Motor neuron (in vitro differentiated cells): Measurements from ENCODE around the gene ACTN1. TPM values are rescaled to one million over a fixed set of nuclear protein-coding genes. Genes with fewer than 3 reads are reported as not detected.

ENCODE experiments used
- ATAC-seq, 8 experiments: fragments of 200-7000 bp; cut with Tn5 transposase; replicated peaks in 6 of 8; 2 replicates each; pipeline ENCODE4 v1.8.0; 2021; ENCODE audit warnings: mild to moderate bottlenecking in 8 of 8, moderate library complexity in 8 of 8
- H3K27ac ChIP-seq, 2 donors: fragments of 250-450 bp; sonication (Bioruptor Pico); 2 replicates each; pipeline ENCODE4 v1.9.0; 2021; ENCODE audit warnings: antibody characterized with exemption in 2 of 2, mild to moderate bottlenecking in 2 of 2, moderate library complexity in 1 of 2
- H3K4me1 ChIP-seq, 2 donors: fragments of 250-450 bp; sonication (Bioruptor Pico); replicated peaks in 1 of 2; 2 replicates each; pipeline ENCODE4 v1.6.1; 2021; ENCODE audit warnings: antibody characterized with exemption in 2 of 2, mild to moderate bottlenecking in 2 of 2, moderate library complexity in 1 of 2
- H3K4me3 ChIP-seq, 5 donors: fragments of 250-450 bp; sonication (Bioruptor Pico); 2 replicates each; pipeline ENCODE4 v1.9.0; 2021; ENCODE audit warnings: antibody characterized with exemption in 5 of 5, mild to moderate bottlenecking in 5 of 5, moderate library complexity in 4 of 5
- WGBS, 10 experiments: fragments of 450-650 bp; shearing (Covaris generic); methylation state at CpG; one replicate each; pipeline ENCODE4 v1.0.0; 2022; 5-methylcytosine and 5-hydroxymethylcytosine counted together
- in situ Hi-C, 9 experiments: fragments of 400-800 bp; cut with MboI; loops; one replicate each; pipeline ENCODE4 v1.15.0; 2021; ENCODE audit warnings: low sequenced_read_pairs in 9 of 9, low pct_unique_long_range_greater_than_20kb in 2 of 9; ENCODE audit not compliant: unreplicated experiment in 9 of 9
- total RNA-seq, 8 experiments: library from RNA; unstranded; fragments of 300-600 nt; gene quantifications; 2 replicates each; pipeline versions ENCODE4 v1.2.3 to v1.2.4, GENCODE V29; 2022

The ACTN1 gene
- total RNA-seq, 8 experiments from 2014 or later: 9.3 to 159 (median 56.5) TPM

DNA sequence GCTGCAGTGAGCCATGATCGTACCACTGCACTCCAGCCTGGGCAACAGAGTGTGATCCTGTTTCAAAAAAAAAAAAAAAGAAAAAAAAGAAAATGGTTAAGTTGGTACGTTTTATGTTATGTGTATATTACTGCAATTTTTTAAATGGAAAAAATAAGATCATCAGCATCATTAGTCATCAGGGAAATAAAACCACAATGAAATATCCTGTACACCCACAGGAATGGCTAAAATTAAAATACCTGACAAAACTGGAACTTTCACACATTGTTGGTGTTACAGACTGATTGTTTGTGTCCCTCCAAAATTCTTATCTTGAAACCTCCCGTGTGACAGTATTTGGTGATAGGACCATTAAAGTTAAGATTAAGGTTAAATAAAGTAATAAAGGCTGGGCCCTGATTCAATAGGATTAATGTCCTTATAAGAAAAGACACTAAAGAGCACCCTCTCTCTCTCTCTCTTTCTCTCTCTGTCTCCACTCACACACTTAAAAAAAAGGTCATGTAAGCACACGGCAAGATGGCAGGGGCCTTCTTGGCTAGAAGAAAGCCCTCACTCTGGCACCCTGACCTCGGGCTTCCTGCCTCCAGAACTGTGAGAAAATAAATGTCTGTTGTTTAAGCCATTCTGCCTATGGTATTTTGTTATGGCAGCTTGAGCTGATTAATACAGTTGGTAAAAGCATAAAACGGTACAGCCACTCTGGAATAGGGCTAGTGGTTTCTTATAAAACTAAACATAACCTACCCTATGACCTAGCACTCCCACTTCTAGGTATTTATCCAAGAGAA is 137.9 kb downstream of the ACTN1 start:
- Histone ChIP-seq H3K27ac (no peak overlapping the region), H3K4me1 (peaks cover 0 to 2% of the 10 kb centered on the region in 2 donors), H3K4me3 (no peak overlapping the region)
- in situ Hi-C loops: loop anchor here in 7 of 9 experiments (25.0 kb wide), 4 partner anchors 729 to 1004 kb away; no protein-coding TSS in a partner anchor
- WGBS, 10 experiments: 34 to 86% (median 61%) methylated on average over 4 to 6 of the region's 6 CpGs; no CpG with 5 or more reads in 1 of the 10 experiments
- no peak for ATAC-seq

DNA sequence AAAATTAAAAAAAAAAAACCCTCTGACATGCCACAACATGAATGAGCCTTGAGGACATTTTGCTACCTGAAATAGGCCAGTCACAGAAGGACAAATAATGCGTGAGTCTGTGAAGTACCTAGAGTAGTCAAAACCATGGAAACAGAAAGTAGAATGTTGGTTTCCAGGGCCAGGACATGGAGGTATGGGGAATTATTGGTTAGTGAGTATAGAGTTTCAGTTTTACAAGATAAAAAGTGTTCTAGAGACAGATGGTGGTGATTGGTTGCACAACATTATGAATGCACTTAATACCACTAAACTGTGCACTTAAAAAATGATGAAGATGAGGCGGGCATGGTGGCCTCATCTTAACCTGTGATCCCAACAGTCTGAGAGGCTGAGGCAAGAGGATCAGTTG is 138.6 kb downstream of the ACTN1 start:
- Histone ChIP-seq H3K27ac (no peak overlapping the region), H3K4me3 (no peak overlapping the region), H3K4me1 (peaks cover 0 to 2% of the 10 kb centered on the region in 2 donors)
- in situ Hi-C loops: loop anchor here in 7 of 9 experiments (25.0 kb wide), 4 partner anchors 728 to 1003 kb away; no protein-coding TSS in a partner anchor
- no peak for ATAC-seq
- 95 to 100% (median 100%) methylated on average over 1 to 2 of the region's 2 CpGs; no CpG with 5 or more reads in 1 of the 10 experiments for WGBS, 10 experiments

GRCh38 chr14:68836082-68836481 is 143.0 kb downstream of the ACTN1 start:
- ATAC-seq: no peak
- WGBS, 10 experiments: 0 to 100% (median 63%) methylated on average over 1 of the region's 1 CpG; no CpG with 5 or more reads in 1 of the 10 experiments
- no peaks in the 10 kb centered on the region for H3K4me1 ChIP-seq
- no peak overlapping the region for H3K27ac ChIP-seq
- no peak overlapping the region for H3K4me3 ChIP-seq
- in situ Hi-C loops: loop anchor here in 7 of 9 experiments (25.0 kb wide), 4 partner anchors 724 to 999 kb away; no protein-coding TSS in a partner anchor

DNA sequence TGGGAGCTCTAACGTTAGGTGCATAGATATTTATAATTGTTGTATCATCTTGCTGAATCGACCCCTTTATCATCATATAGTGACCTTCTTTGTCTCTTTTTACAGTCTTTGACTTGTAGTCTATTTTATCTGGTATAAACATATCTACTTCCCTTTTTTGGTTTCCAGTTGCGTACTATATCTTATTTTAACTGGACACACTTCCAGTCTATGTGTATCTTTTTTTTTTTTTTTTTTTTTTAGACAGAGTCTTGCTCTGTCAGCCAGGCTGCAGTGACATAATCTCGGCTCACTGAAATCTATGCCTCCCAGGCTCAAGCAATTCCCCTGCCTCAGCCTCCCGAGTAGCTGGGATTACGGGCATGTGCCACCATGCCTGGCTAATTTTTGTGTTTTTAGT is 144.3 kb downstream of the ACTN1 start:
- Histone ChIP-seq H3K27ac (no peak overlapping the region), H3K4me3 (no peak overlapping the region), H3K4me1 (no peaks in the 10 kb centered on the region)
- ATAC-seq: no peak
- 29 to 98% (median 79%) methylated on average over 2 to 6 of the region's 6 CpGs for WGBS, 10 experiments
- in situ Hi-C loops: loop anchor here in 7 of 9 experiments (25.0 kb wide), 4 partner anchors 723 to 998 kb away; no protein-coding TSS in a partner anchor

- Histone ChIP-seq H3K27ac (no peak overlapping the region), H3K4me1 (no peaks in the 10 kb centered on the region), H3K4me3 (no peak overlapping the region)
- in situ Hi-C loops: loop anchor here in 8 of 9 experiments (10.0 to 25.0 kb wide), 5 partner anchors 716 to 991 kb away; no protein-coding TSS in a partner anchor
- ATAC-seq: no peak
Measured at GRCh38 chr14:68828698-68829097, 150.4 kb downstream of the ACTN1 start.

- in situ Hi-C loops: loop anchor here in 8 of 9 experiments (10.0 to 25.0 kb wide), 5 partner anchors 713 to 988 kb away; no protein-coding TSS in a partner anchor
- ATAC-seq: no peak
- Histone ChIP-seq H3K4me1 (no peaks in the 10 kb centered on the region), H3K27ac (no peak overlapping the region), H3K4me3 (no peak overlapping the region)
- WGBS, 10 experiments: 29 to 100% (median 77%) methylated on average over 1 to 3 of the region's 3 CpGs; no CpG with 5 or more reads in 2 of the 10 experiments
Measured at GRCh38 chr14:68825729-68826128, 153.4 kb downstream of the ACTN1 start.

DNA sequence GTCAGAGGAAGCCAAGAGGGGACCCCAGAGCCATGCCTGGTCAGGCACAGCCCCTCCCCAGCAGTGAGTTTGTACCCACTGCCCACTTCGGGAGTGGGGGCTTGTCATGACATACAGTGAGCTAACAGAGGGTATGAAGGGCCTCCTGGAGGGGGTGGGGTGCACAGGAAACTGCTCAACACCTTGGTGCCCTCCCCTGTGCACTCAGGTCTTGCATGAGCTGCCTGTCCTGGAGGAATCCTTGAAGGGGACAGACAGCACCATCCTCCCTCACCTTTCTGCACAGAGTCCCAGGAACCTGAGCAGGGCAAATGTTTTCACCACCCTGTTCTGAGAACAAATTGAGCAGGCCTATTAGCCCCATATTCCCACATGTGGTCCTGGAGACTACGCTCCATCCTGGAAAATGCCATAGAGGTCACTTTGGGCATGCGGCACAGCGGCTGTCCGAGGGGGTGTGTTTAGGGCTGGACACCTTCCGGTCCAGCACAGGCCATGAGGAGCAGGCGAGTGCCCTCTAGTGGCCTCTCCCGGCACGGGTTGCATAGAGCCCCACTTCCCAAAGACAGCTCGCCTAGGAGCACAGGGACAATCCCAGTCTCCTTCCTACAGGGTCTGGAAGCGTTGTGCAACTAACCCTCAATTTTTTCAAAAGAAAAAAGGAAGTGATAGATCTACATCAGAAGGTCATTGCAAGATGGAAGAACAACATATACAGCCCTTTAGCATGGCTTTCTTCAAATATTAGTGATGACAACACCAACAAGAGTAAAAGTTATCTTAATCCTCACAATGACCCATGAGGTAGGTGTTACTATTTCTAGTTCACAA is 154.4 kb downstream of the ACTN1 start:
- H3K4me3 ChIP-seq: no peak overlapping the region
- H3K27ac ChIP-seq: no peak overlapping the region
- whole genome bisulfite sequencing, 10 experiments: 0 to 51% (median 31%) methylated on average over 1 to 7 of the region's 11 CpGs; no CpG with 5 or more reads in 1 of the 10 experiments
- in situ Hi-C loops: loop anchor here (10.0 to 25.0 kb wide), 6 partner anchors 587 to 987 kb away; no protein-coding TSS in a partner anchor
- peak; percentile 87 to 100 (median 98) for ATAC-seq
- no peaks in the 10 kb centered on the region for H3K4me1 ChIP-seq

DNA sequence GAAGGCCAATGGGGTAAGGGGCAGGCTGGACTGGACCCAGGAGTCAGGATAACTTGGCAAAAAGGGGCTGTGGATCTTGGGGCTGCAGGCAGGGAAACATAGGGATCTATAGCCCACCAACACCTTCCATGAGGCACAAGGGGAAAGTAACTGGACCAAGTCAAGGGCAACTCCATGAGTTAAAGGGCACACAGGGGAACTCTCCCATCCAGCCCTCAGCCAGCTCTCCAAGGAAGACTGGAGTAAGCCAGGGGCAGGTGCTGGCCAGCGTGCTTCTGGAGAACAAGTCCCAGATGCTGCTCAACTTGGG is 154.9 kb downstream of the ACTN1 start:
- 100% methylated on average over 1 of the region's 1 CpG; no CpG with 5 or more reads in 9 of the 10 experiments for WGBS, 10 experiments
- H3K4me1 ChIP-seq: no peaks in the 10 kb centered on the region
- ATAC-seq: no peak
- in situ Hi-C loops: loop anchor here in 8 of 9 experiments (10.0 to 25.0 kb wide), 3 partner anchors 587 to 889 kb away; no protein-coding TSS in a partner anchor
- no peak overlapping the region for H3K27ac ChIP-seq
- H3K4me3 ChIP-seq: no peak overlapping the region

Other genes starting within 250 kb of the ACTN1 start
- 10 to 100 TPM; 16.5 to 47.8 (median 29.7) TPM for gene ZFP36L1, start 186.2 kb downstream of the ACTN1 start, total RNA-seq
- 10 to 100 TPM; 20.5 to 42.0 (median 27.5) TPM for gene DCAF5, start 173.8 kb upstream of the ACTN1 start, total RNA-seq
- 10 to 100 TPM in 7 of 8 experiments, 1 to 10 TPM in 1; 6.3 to 28.4 (median 18.8) TPM for gene EXD2, start 212.2 kb upstream of the ACTN1 start, total RNA-seq